ENCODE data around the gene OTUD6A.
"Not testable (repeated sequence)": the region's sequence is repeated elsewhere in the genome, so short reads cannot be mapped to it uniquely, and the experiment has no call there.

OTUD6A gene

GRCh38 chrX:70046978-70047377 is 15.3 kb upstream of the OTUD6A start:
- DNase-seq (ENCODE audit: low read depth, low spot score): no peak

DNA sequence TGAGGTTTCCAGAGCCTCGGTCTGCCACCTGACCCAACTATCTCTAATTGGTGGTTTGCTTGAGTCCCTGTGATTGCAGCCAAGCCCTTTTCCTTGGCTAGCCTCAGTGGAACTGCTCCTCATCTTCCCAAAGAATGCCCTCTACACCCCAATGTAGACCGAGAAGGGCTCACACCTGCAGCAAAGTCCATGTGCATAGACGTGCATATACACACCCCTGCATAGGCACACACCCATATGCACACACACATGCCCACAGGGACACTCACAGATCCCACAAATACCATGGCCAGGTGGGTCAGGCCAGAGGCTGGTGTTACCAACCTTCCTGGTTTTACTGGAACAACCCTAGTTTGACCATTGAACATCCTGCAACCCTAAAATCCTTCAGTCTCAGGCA is 12.9 kb upstream of the OTUD6A start:
- DNase-seq (ENCODE audit: low read depth, low spot score): no peak

DNA sequence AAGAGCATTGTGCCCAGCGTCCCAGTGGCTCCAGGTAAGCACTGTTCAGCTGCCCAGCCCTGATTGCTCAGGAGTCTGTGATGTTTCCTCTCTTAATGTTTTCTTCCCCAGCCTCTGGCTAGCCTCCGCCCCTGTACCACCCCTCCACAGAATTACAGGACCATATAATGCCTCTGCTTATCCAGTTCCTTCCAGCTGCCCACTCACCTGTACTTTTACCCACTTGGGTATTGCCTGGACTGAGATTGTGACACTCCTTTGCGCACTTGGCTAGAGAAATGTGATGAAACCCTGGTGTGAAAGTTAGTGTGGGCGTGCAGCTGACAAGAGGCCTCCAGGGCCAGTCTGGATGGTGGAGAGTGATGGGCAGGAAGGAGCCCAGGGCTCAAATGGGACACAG is 12.3 kb upstream of the OTUD6A start, which contains the start of gene AWAT2:
AWAT2 (minus strand) TSS at position 14 of the 400 bp plus-strand sequence; CDS start at position 8, 6 bp downstream.
- DNase-seq (ENCODE audit: low read depth, low spot score): no peak

GRCh38 chrX:70052895-70053615 is 9.2 kb upstream of the OTUD6A start:
- DNase-seq (ENCODE audit: low read depth, low spot score): no peak

DNA sequence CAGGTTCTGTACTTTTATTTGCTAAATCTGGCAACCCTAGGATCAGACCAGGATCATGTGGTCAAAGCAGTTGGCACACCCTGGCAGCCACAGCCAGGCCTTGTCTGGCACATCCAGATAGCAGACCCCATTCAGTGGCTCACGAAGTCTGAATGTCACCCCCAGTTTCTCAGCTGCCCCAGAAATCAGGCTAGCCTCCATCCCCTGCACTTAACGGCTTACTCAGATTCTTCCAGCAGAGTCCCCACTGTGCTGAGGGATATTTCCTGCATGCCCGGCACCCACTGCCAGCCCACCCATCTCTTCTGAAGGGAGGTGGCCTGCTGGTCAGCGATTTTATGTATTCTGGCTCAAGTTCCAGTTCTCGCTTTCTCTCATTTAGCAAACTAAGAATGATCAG is 7.9 kb upstream of the OTUD6A start:
- DNase-seq (ENCODE audit: low read depth, low spot score): no peak

GRCh38 chrX:70062961-70063550 is 799 bp downstream of the OTUD6A start:
- DNase-seq (ENCODE audit: low read depth, low spot score): no peak

GRCh38 chrX:70066646-70067045 is 4.4 kb downstream of the OTUD6A start:
- no peak for DNase-seq (ENCODE audit: low read depth, low spot score)

GRCh38 chrX:70079297-70079696 is 17.0 kb downstream of the OTUD6A start:
- no peak for DNase-seq (ENCODE audit: low read depth, low spot score)

DNA sequence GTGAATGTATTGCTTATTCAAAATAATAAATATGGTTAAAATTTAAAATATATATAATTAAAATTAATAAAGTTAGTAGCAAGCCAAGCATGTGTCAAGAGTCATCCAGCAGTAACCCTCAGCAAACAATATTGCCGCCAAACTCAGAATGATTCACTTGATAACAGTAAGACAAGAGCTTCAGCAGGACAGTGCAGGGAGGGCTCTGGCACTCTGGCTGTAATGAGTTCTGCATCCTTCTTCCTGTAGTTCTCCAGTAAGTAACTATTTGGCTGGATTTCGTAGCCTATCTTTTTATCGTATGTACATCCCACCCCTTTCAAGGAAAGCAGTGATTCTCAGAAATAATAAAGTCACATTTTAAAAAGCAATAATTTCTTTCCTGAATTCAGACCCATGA is 17.6 kb downstream of the OTUD6A start:
- DNase-seq (ENCODE audit: low read depth, low spot score): no peak

GRCh38 chrX:70082723-70083122 is 20.5 kb downstream of the OTUD6A start:
- no peak for DNase-seq (ENCODE audit: low read depth, low spot score)

GRCh38 chrX:70084592-70085240 is 22.5 kb downstream of the OTUD6A start:
- no peak for DNase-seq (ENCODE audit: low read depth, low spot score)

DNA sequence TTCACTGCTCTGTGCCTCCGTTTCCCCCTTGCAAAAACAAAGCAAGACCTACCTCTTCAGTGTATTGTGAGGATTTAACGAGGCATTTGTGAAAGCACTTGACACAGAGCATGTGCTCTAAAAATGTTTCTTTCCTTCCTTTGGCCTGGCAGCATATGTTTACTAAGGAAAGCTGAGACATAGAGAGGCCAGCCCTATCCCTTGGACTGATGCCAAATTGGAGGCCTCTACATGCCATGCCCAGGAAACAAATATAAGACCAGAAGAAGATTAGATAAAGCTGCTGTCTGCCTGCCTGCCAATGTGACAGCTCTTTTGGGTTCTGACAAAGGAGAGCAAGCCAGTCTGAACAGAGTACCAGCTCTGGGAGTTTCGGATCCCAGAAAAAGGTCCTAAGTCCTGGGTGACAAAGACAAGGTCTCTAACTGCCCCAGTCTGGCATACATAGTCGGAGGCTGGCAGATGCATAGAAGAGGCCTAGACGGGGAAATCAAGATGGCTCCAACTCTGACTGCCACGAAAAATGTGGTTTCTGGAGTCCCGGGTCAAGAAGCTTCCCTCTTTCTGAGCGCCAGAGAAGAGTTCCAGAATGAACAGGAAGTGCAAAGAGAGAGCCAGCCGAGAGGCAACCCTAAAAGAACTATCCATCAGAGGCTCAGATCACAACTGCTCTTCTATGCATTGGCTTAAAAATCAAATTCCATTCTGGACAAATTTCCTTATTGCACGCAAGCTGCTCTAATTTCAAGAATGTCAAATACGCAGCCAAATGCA is 25.8 kb downstream of the OTUD6A start:
- DNase-seq (ENCODE audit: low read depth, low spot score): no peak

DNA sequence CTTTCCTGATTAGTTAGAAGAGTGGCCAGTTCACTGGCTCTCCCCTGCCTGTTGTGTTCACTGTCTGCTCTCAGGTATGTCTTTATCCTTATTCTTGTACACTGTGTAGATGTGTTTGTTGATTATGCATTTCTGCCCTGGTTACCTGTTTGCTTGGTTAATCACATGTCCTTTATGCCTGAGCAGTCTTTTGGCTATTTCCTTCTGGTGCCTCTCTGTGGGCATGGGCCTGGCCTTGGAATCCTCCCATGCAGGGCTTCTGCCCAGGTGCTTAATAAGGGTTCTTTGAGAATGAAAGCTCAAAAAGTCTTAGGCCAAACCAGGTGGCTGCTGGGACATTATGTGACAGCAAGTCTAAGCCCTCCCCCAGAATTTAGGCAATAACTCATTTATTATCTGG is 26.5 kb downstream of the OTUD6A start:
- no peak for DNase-seq (ENCODE audit: low read depth, low spot score)

GRCh38 chrX:70089604-70090297 is 27.5 kb downstream of the OTUD6A start:
- DNase-seq (ENCODE audit: low read depth, low spot score): no peak

GRCh38 chrX:70092247-70092646 is 30.0 kb downstream of the OTUD6A start:
- no peak for DNase-seq (ENCODE audit: low read depth, low spot score)

GRCh38 chrX:70096052-70096451 is 33.8 kb downstream of the OTUD6A start:
- DNase-seq (ENCODE audit: low read depth, low spot score): no peak

- no peak for DNase-seq (ENCODE audit: low read depth, low spot score)
These were observed 43.0 kb downstream of the OTUD6A start for GRCh38 chrX:70105229-70105628.

- not testable (repeated sequence) for DNase-seq (ENCODE audit: low read depth, low spot score)
These were observed 49.3 kb downstream of the OTUD6A start for GRCh38 chrX:70111436-70112026.
